HG02852 (cell line): ENCODE data around the gene P4HB.
A peak's percentile ranks its signal among the peaks of the same experiment; 100 is the strongest.

ENCODE experiments used
- ATAC-seq: cut with Tn5 transposase; IDR thresholded peaks from one replicate; pipeline ENCODE4 v1.9.1; 2021; ENCODE audit warnings: mild to moderate bottlenecking, moderate library complexity; ENCODE audit not compliant: unreplicated experiment

Gene P4HB

GRCh38 chr17:81898029-81898866 is 37.9 kb upstream of the P4HB start:
- no peak for ATAC-seq

GRCh38 chr17:81895400-81895799 is 35.1 kb upstream of the P4HB start:
- ATAC-seq = no peak

- peak; percentile 33 for ATAC-seq
Measured at GRCh38 chr17:81891303-81891552, 30.9 kb upstream of the P4HB start.

GRCh38 chr17:81890447-81891302 is 30.3 kb upstream of the P4HB start:
- ATAC-seq = no peak

GRCh38 chr17:81889602-81890001 is 29.3 kb upstream of the P4HB start:
- ATAC-seq = no peak

- ATAC-seq = no peak
Measured at GRCh38 chr17:81888988-81889595, 28.8 kb upstream of the P4HB start.

- ATAC-seq = no peak
Measured at GRCh38 chr17:81888105-81888987, 28.0 kb upstream of the P4HB start.

GRCh38 chr17:81885869-81886548 is 25.7 kb upstream of the P4HB start:
- no peak for ATAC-seq

GRCh38 chr17:81885454-81885853 is 25.1 kb upstream of the P4HB start:
- no peak for ATAC-seq

- ATAC-seq = no peak
Measured at GRCh38 chr17:81884968-81885367, 24.6 kb upstream of the P4HB start.

- ATAC-seq = no peak
Measured at GRCh38 chr17:81884520-81884919, 24.2 kb upstream of the P4HB start.

- ATAC-seq = no peak
Measured at GRCh38 chr17:81879121-81879520, 18.8 kb upstream of the P4HB start.

- ATAC-seq = no peak
Measured at GRCh38 chr17:81878294-81878693, 18.0 kb upstream of the P4HB start.

GRCh38 chr17:81877569-81877968 is 17.2 kb upstream of the P4HB start:
- no peak for ATAC-seq

- no peak for ATAC-seq
Measured at GRCh38 chr17:81871387-81872230, 11.3 kb upstream of the P4HB start.

- no peak for ATAC-seq
Measured at GRCh38 chr17:81870981-81871386, 10.6 kb upstream of the P4HB start, which contains the start of gene ARHGDIA. Gene ARHGDIA, minus strand, starts transcription at chr17:81871337. Its CDS starts 1,407 bp downstream, at chr17:81869930.

- no peak for ATAC-seq
Measured at GRCh38 chr17:81870131-81870980, 10.0 kb upstream of the P4HB start.
